ENCODE results near the gene SRP72. TPM values are rescaled to one million over a fixed set of nuclear protein-coding genes. Genes with fewer than 3 reads are reported as not detected.

The SRP72 gene
- total and polyA plus RNA-seq, 2 donors from 2014 or later: 23.1 to 90.8 TPM

DNA sequence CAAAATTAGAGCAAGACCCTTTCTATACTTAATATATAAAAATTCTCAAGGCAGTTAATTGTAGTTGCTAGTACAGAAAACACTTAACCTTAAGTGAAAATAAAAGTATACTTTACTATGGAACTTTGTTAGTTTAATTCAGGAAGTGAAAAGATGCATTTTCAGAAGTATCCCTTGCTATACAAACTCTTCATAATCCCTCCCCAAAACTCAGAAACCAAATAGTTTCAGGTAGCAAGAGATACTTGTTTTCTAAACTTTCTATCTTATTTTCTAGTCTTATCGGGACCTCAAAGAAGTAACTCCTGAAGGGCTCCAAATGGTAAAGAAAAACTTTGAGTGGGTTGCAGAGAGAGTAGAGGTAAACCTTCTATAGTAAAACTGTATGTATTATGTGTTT is 17.1 kb upstream of the SRP72 start:
- intact Hi-C loops (cut with DNase I): no loop called here
- H3K27me3 ChIP-seq (ENCODE audit: control insufficient read depth, insufficient read depth, low read length): no peaks in the 10 kb centered on the region

DNA sequence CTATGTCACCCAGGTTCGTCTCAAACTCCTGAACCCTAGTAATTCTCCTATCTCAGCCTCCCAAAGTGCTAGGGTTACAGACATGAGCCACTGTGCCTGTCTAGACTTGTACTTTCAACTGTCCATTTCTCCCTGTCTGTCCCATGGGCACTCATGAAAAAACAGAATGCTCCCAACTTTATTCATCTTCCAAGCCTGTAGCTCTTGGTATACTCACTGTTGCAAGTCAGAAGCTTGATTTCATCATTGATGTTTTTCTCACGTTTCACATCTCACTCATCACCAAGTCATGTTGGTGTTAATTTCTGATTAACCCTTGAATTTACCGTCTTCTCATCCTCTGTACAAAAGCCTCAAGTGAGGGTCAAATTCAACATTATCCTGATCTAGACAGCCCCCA is 7.3 kb upstream of the SRP72 start:
- no peaks in the 10 kb centered on the region for H3K9me3 ChIP-seq (ENCODE audit: control insufficient read depth in 2 of 3, insufficient read depth in 1 of 3, low read length in 3 of 3)
- FAIRE-seq: no peak

More for the DNA sequence above, 17.1 kb upstream of the SRP72 start:
- H3K4me3 ChIP-seq (ENCODE audit: low read length in 3 of 3): no peak overlapping the region
- peaks cover 2 to 9% (median 4%) of the 10 kb centered on the region in 3 donors for H3K36me3 ChIP-seq (ENCODE audit: control insufficient read depth in 2 of 3, insufficient read depth in 3 of 3, low read length in 3 of 3)
- no peaks in the 10 kb centered on the region for H3K4me1 ChIP-seq (ENCODE audit: control insufficient read depth in 2 of 3, insufficient read depth in 2 of 3, low read depth in 1 of 3, low read length in 3 of 3)
- no peak for DNase-seq
- no peak overlapping the region for H3K27ac ChIP-seq (ENCODE audit: low read depth in 2 of 2, low read length in 2 of 2)
- no peak for FAIRE-seq
- TF ChIP-seq, protein P1, sequence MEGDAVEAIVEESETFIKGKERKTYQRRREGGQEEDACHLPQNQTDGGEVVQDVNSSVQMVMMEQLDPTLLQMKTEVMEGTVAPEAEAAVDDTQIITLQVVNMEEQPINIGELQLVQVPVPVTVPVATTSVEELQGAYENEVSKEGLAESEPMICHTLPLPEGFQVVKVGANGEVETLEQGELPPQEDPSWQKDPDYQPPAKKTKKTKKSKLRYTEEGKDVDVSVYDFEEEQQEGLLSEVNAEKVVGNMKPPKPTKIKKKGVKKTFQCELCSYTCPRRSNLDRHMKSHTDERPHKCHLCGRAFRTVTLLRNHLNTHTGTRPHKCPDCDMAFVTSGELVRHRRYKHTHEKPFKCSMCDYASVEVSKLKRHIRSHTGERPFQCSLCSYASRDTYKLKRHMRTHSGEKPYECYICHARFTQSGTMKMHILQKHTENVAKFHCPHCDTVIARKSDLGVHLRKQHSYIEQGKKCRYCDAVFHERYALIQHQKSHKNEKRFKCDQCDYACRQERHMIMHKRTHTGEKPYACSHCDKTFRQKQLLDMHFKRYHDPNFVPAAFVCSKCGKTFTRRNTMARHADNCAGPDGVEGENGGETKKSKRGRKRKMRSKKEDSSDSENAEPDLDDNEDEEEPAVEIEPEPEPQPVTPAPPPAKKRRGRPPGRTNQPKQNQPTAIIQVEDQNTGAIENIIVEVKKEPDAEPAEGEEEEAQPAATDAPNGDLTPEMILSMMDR (IDR thresholded peaks at IDR 0.05; ENCODE audit: borderline replicate concordance, extremely low read depth, insufficient read depth): no peak
- no peak overlapping the region for H3K9ac ChIP-seq (ENCODE audit: low read length in 3 of 3)
- no peaks in the 10 kb centered on the region for H3K9me3 ChIP-seq (ENCODE audit: control insufficient read depth in 2 of 3, insufficient read depth in 1 of 3, low read length in 3 of 3)

GRCh38 chr4:56462157-56462556 is 5.3 kb upstream of the SRP72 start:
- TF ChIP-seq, protein P1 (IDR thresholded peaks at IDR 0.05; ENCODE audit: borderline replicate concordance, extremely low read depth, insufficient read depth): no peak
- intact Hi-C loops (cut with DNase I): no loop called here
- no peak overlapping the region for H3K27ac ChIP-seq (ENCODE audit: low read depth in 2 of 2, low read length in 2 of 2)
- H3K36me3 ChIP-seq (ENCODE audit: control insufficient read depth in 2 of 3, insufficient read depth in 3 of 3, low read length in 3 of 3): peaks cover 2 to 12% (median 9%) of the 10 kb centered on the region in 3 donors
- no peaks in the 10 kb centered on the region for H3K9me3 ChIP-seq (ENCODE audit: control insufficient read depth in 2 of 3, insufficient read depth in 1 of 3, low read length in 3 of 3)
- H3K27me3 ChIP-seq (ENCODE audit: control insufficient read depth, insufficient read depth, low read length): no peaks in the 10 kb centered on the region
- DNase-seq (no peak), FAIRE-seq (no peak)
- H3K4me1 ChIP-seq (ENCODE audit: control insufficient read depth in 2 of 3, insufficient read depth in 2 of 3, low read depth in 1 of 3, low read length in 3 of 3): peaks cover 4 to 10% (median 8%) of the 10 kb centered on the region in 3 donors
- no peak overlapping the region for H3K4me3 ChIP-seq (ENCODE audit: low read length in 3 of 3)
- no peak overlapping the region for H3K9ac ChIP-seq (ENCODE audit: low read length in 3 of 3)

More for the DNA sequence above, 7.3 kb upstream of the SRP72 start:
- intact Hi-C loops (cut with DNase I): no loop called here
- TF ChIP-seq, protein P1 (IDR thresholded peaks at IDR 0.05; ENCODE audit: borderline replicate concordance, extremely low read depth, insufficient read depth): no peak
- no peak overlapping the region for H3K27ac ChIP-seq (ENCODE audit: low read depth in 2 of 2, low read length in 2 of 2)
- peaks cover 2 to 12% (median 9%) of the 10 kb centered on the region in 3 donors for H3K36me3 ChIP-seq (ENCODE audit: control insufficient read depth in 2 of 3, insufficient read depth in 3 of 3, low read length in 3 of 3)
- H3K4me3 ChIP-seq (ENCODE audit: low read length in 3 of 3): no peak overlapping the region
- H3K9ac ChIP-seq (ENCODE audit: low read length in 3 of 3): no peak overlapping the region
- no peaks in the 10 kb centered on the region for H3K27me3 ChIP-seq (ENCODE audit: control insufficient read depth, insufficient read depth, low read length)
- DNase-seq: no peak
- H3K4me1 ChIP-seq (ENCODE audit: control insufficient read depth in 2 of 3, insufficient read depth in 2 of 3, low read depth in 1 of 3, low read length in 3 of 3): no peaks in the 10 kb centered on the region

DNA sequence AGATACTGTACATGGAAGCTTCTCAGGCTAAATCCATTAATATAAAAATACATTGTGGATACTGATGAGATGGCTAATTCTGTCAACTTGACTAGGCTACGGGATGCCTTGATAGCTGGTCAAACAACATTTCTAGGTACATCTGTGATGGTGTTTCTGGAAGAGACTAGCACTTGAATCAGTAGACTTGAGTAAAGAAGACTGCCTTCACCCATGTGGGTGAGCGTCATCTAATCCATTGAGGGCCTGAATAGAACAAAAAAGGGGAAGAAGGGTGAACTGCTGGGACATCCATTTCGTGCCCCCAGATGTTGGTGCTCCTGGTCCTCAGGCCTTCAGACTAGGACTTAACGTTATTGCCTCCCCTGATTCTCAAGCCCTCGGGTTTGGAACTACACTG is 3.7 kb upstream of the SRP72 start:
- no peak for DNase-seq
- intact Hi-C loops (cut with DNase I): no loop called here

More for the DNA sequence above, 3.7 kb upstream of the SRP72 start:
- Histone ChIP-seq H3K27me3 (ENCODE audit: control insufficient read depth, insufficient read depth, low read length) (no peaks in the 10 kb centered on the region), H3K27ac (ENCODE audit: low read depth in 2 of 2, low read length in 2 of 2) (no peak overlapping the region), H3K9ac (ENCODE audit: low read length in 3 of 3) (no peak overlapping the region), H3K36me3 (ENCODE audit: control insufficient read depth in 2 of 3, insufficient read depth in 3 of 3, low read length in 3 of 3) (peaks cover 2 to 12% (median 9%) of the 10 kb centered on the region in 3 donors), H3K4me1 (ENCODE audit: control insufficient read depth in 2 of 3, insufficient read depth in 2 of 3, low read depth in 1 of 3, low read length in 3 of 3) (peaks cover 4 to 13% (median 8%) of the 10 kb centered on the region in 3 donors), H3K4me3 (ENCODE audit: low read length in 3 of 3) (no peak overlapping the region), H3K9me3 (ENCODE audit: control insufficient read depth in 2 of 3, insufficient read depth in 1 of 3, low read length in 3 of 3) (no peaks in the 10 kb centered on the region)
- FAIRE-seq: no peak
- TF ChIP-seq, protein P1 (IDR thresholded peaks at IDR 0.05; ENCODE audit: borderline replicate concordance, extremely low read depth, insufficient read depth): no peak
